ENCODE results near the gene CTU2. TPM values are rescaled to one million over a fixed set of nuclear protein-coding genes. Genes with fewer than 3 reads are reported as not detected.

The CTU2 gene
- total and polyA plus RNA-seq, 2 of the 8 experiments (the other 6 are each of a cell fraction or from before 2014, with no cell fraction given) = 32.7 to 42.9 TPM

DNA sequence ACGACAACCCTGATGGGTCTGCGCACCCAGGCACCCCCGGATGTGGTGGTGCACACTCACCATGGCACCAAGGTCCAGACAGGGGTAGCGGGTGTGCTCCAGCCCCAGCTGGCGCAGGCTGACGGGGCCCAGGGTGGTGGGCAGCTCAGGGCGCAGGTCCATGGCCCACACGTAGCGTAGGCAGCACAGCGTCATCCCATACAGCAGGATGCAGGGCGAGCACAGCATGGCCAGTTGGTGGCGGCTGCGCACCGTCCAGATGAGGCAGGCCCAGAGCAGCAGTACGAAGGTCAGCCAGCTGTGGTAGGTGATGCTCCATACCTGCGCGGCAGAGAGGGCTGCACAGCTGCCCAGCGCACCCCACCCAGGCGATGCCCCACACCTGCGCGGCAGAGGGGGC is 29.8 kb downstream of the CTU2 start:
- 94% methylated on average over 19 of the region's 21 CpGs; no CpG with 5 or more reads in 1 of the 2 experiments for WGBS, 2 experiments (ENCODE audit: extremely low coverage in 1 of 2, insufficient coverage in 1 of 2, insufficient read length in 1 of 2, insufficient replicate concordance in 2 of 2, low coverage in 1 of 2, low lambda C conversion rate in 2 of 2, missing lambda C conversion rate in 1 of 2)
- H2BK15ac ChIP-seq (ENCODE audit: low read length) = no peak overlapping the region
- no peak for TF ChIP-seq CBX5 (IDR thresholded peaks at IDR 0.05; ENCODE audit: low read depth, low read length)
- TF ChIP-seq SIRT6 (IDR thresholded peaks at IDR 0.05; ENCODE audit: low read length) = no peak
- TF ChIP-seq POLR2A (IDR thresholded peaks at IDR 0.05; ENCODE audit: control extremely low read depth in 1 of 2, low read depth in 2 of 2, low read length in 2 of 2) = no peak
- TF ChIP-seq SIX5 (IDR thresholded peaks at IDR 0.05; ENCODE audit: low read depth, low read length) = no peak
- TF ChIP-seq YY1 (IDR thresholded peaks at IDR 0.05; ENCODE audit: low read depth, low read length) = no peak
- TF ChIP-seq EP300 (IDR thresholded peaks at IDR 0.05; ENCODE audit: borderline replicate concordance in 1 of 2, low read depth in 2 of 2, low read length in 2 of 2) = no peak
- TF ChIP-seq RFX5 (IDR thresholded peaks at IDR 0.05; ENCODE audit: borderline replicate concordance, low read depth, low read length) = no peak
- no peak for TF ChIP-seq CTBP2 (IDR thresholded peaks at IDR 0.05; ENCODE audit: borderline replicate concordance, insufficient read depth, insufficient read length, low read length)
- TF ChIP-seq FOSL1 (IDR thresholded peaks at IDR 0.05; ENCODE audit: insufficient read depth, low read depth, low read length) = no peak
- TF ChIP-seq CBX8 (IDR thresholded peaks at IDR 0.05; ENCODE audit: borderline replicate concordance, low read depth, low read length) = no peak
- no peak for TF ChIP-seq SAP30 (IDR thresholded peaks at IDR 0.05; ENCODE audit: insufficient read depth, insufficient replicate concordance, low read length)
- no peak for TF ChIP-seq KDM1A (IDR thresholded peaks at IDR 0.05; ENCODE audit: borderline replicate concordance, low read length)
- no peak for TF ChIP-seq CHD2 (IDR thresholded peaks at IDR 0.05; ENCODE audit: low read length)
- no peak for TF ChIP-seq BACH1 (IDR thresholded peaks at IDR 0.05; ENCODE audit: low read length)
- no peak for TF ChIP-seq TAF7 (optimal IDR thresholded peaks at IDR 0.05; ENCODE audit: borderline replicate concordance, low read depth, low read length)

More for the DNA sequence above, 29.8 kb downstream of the CTU2 start:
- H3K14ac ChIP-seq (ENCODE audit: insufficient read length) = no peak overlapping the region
- H2BK20ac ChIP-seq (ENCODE audit: low read length) = no peak overlapping the region
- no peaks in the 10 kb centered on the region for H3K79me2 ChIP-seq (ENCODE audit: control insufficient read depth in 1 of 2, insufficient read depth in 2 of 2, low read length in 2 of 2)
- no peaks in the 10 kb centered on the region for H3K23me2 ChIP-seq (ENCODE audit: low read depth, low read length)
- no peak overlapping the region for H4K8ac ChIP-seq (ENCODE audit: extremely low read depth, insufficient read depth, low read length)
- H4K5ac ChIP-seq (ENCODE audit: insufficient read length, low read depth, low read length) = no peak overlapping the region
- H3K4me2 ChIP-seq (ENCODE audit: insufficient read depth in 1 of 2, low read depth in 2 of 2, low read length in 2 of 2) = no peak overlapping the region
- H2AK5ac ChIP-seq (ENCODE audit: low read depth, low read length) = no peak overlapping the region
- CTCF ChIA-PET (ENCODE audit: partially characterized antibody) = interaction anchor here (0.8 to 10.0 kb wide), 17 partner anchors 13 to 438 kb away, joined by 3 to 251 read pairs (median 6); partner anchors contain the start of gene PIEZO1
- POLR2A ChIA-PET (ENCODE audit: partially characterized antibody) = interaction anchor here (0.9 to 3.1 kb wide), 3 partner anchors 11 to 74 kb away, joined by 3 to 14 read pairs (median 3); no protein-coding TSS in a partner anchor
- peaks cover 0 to 10% of the 10 kb centered on the region in 2 experiments for H4K20me1 ChIP-seq (replicated peaks in 1 of 2; ENCODE audit: control insufficient read depth in 1 of 2, insufficient read depth in 2 of 2, low read length in 2 of 2)
- DNase-seq (ENCODE audit: low read depth in 1 of 2, low spot score in 2 of 2) (no peak), FAIRE-seq (no peak)
- H3K9me3 ChIP-seq (ENCODE audit: insufficient read depth in 2 of 2, low read depth in 1 of 2, low read length in 1 of 2) = no peaks in the 10 kb centered on the region
- H2AFZ ChIP-seq (ENCODE audit: low read length) = no peak overlapping the region
- no peak overlapping the region for H3K18ac ChIP-seq (ENCODE audit: extremely low read depth, low read length)
- H2BK120ac ChIP-seq (replicated peaks; ENCODE audit: low read depth, low read length) = no peak overlapping the region
- H3K4ac ChIP-seq (replicated peaks; ENCODE audit: insufficient read length, low read depth, low read length) = no peak overlapping the region
- no peaks in the 10 kb centered on the region for H3K27me3 ChIP-seq (replicated peaks in 1 of 4; ENCODE audit: control insufficient read depth in 3 of 4, extremely low read depth in 1 of 4, insufficient read depth in 3 of 4, low read length in 3 of 4)
- no peak overlapping the region for H4K91ac ChIP-seq (replicated peaks; ENCODE audit: insufficient read length, low read length)
- H3K56ac ChIP-seq (replicated peaks; ENCODE audit: insufficient read length, low read depth, low read length) = no peak overlapping the region
- H3K4me1 ChIP-seq (replicated peaks in 1 of 4; ENCODE audit: control insufficient read depth in 3 of 4, insufficient read depth in 4 of 4, low read length in 3 of 4) = peaks cover 0 to 5% (median 0%) of the 10 kb centered on the region in 4 experiments; a peak in 1 of 7 replicates
- H3K27ac ChIP-seq (ENCODE audit: low read depth, low read length) = no peak overlapping the region
- peaks cover 0 to 18% (median under 1%) of the 10 kb centered on the region in 4 experiments; a peak in 2 of 8 replicates for H3K36me3 ChIP-seq (ENCODE audit: control insufficient read depth in 2 of 4, insufficient read depth in 4 of 4, low read length in 3 of 4)
- H3K4me3 ChIP-seq (ENCODE audit: extremely low read depth in 1 of 4, insufficient read depth in 2 of 4, low read depth in 3 of 4, low read length in 4 of 4) = no peak overlapping the region
- H3K9ac ChIP-seq (replicated peaks in 1 of 4; ENCODE audit: extremely low read depth in 1 of 4, low read depth in 3 of 4, low read length in 3 of 4) = no peak overlapping the region
- H2BK12ac ChIP-seq (ENCODE audit: low read depth, low read length) = no peak overlapping the region
- H3K79me1 ChIP-seq (ENCODE audit: low read depth, low read length) = no peaks in the 10 kb centered on the region
- H3K23ac ChIP-seq (ENCODE audit: insufficient read length) = no peak overlapping the region
- H2BK5ac ChIP-seq (ENCODE audit: low read depth, low read length) = no peak overlapping the region

Data from H1 (cell line).